Kidney (tissue), 14 donors: ENCODE measurements around the gene CFAP69. TPM values are rescaled to one million over a fixed set of nuclear protein-coding genes. Genes with fewer than 3 reads are reported as not detected.

Experiments used
- DNase-seq, 5 donors: peaks; one replicate each; pipeline ENCODE4 v3.0.0-alpha.2; 2013 to 2020
- FAIRE-seq: peaks from 2 replicates; lab custom pipeline; 2012; peaks lifted over from hg19 to GRCh38; lab: Jason Lieb, UNC
- H3K27ac ChIP-seq, 2 donors: one replicate each; pipeline ENCODE4 v1.7.0; 2013; ENCODE audit warnings: low read depth in 2 of 2, low read length in 2 of 2, inconsistent platforms in 1 of 2
- H3K27me3 ChIP-seq: one replicate; pipeline ENCODE4 v1.7.1; 2013; ENCODE audit warnings: low read length, inconsistent platforms; ENCODE audit not compliant: control insufficient read depth, insufficient read depth
- H3K36me3 ChIP-seq, 3 donors: one replicate each; pipeline versions ENCODE4 v1.7.0 to v1.7.1; 2013; ENCODE audit warnings: low read length in 3 of 3, control low read depth in 1 of 3, inconsistent platforms in 1 of 3; ENCODE audit not compliant: insufficient read depth in 3 of 3, control insufficient read depth in 2 of 3
- H3K4me1 ChIP-seq, 3 donors: one replicate each; pipeline versions ENCODE4 v1.7.0 to v1.7.1; 2013; ENCODE audit warnings: low read length in 3 of 3, inconsistent platforms in 1 of 3, low read depth in 1 of 3; ENCODE audit not compliant: control insufficient read depth in 2 of 3, insufficient read depth in 2 of 3
- H3K4me3 ChIP-seq, 3 donors: one replicate each; pipeline versions ENCODE4 v1.7.0 to v1.8.1; 2013; ENCODE audit warnings: low read length in 3 of 3, control low read depth in 1 of 3, inconsistent platforms in 1 of 3
- H3K9ac ChIP-seq, 3 donors: one replicate each; pipeline versions ENCODE4 v1.7.0 to v1.7.1; 2013; ENCODE audit warnings: low read length in 3 of 3, control low read depth in 1 of 3, inconsistent platforms in 1 of 3
- H3K9me3 ChIP-seq, 3 donors: one replicate each; pipeline versions ENCODE4 v1.7.0 to v1.7.1; 2013; ENCODE audit warnings: low read length in 3 of 3, control low read depth in 1 of 3, inconsistent platforms in 1 of 3; ENCODE audit not compliant: control insufficient read depth in 2 of 3, insufficient read depth in 1 of 3
- intact Hi-C: fragments of 100-400 bp; cut with DNase I; formaldehyde crosslinking; loops from one replicate; pipeline ENCODE4 v1.11.1; 2022
- polyA plus RNA-seq: library from polyadenylated mRNA; stranded (reverse); fragments of 350-450 nt; fragmentation: Illumina TruSeq; extraction: RNeasy Lipid Tissue Mini Kit (QIAGEN cat#74804); gene quantifications from one replicate; pipeline ENCODE4 v1.2.3, GENCODE V29; 2014; ENCODE audit warnings: low read depth, low replicate concordance; ENCODE audit not compliant: insufficient read depth
- total RNA-seq: library from RNA; stranded (reverse); fragmentation: NEBNext Ultra II Directional; extraction: Animal tissue kit (Norgen Biotek cat#: 25700); gene quantifications from one replicate; pipeline ENCODE4 v1.2.1, GENCODE V29; 2021
- TF ChIP-seq, protein P1 (sequence below): IDR thresholded peaks from 3 replicates; pipeline ENCODE4 v1.5.1; 2012; ENCODE audit warnings: mild to moderate bottlenecking, moderate library complexity, borderline replicate concordance; ENCODE audit not compliant: insufficient read depth; ENCODE audit errors: extremely low read depth
- donor health status: control.
- donor health status: control.
- donor health status: control.
- donor health status: control.
- donor health status: control.
- donor health status: DM: yes; HTN: yes; CAD: no.
- donor health status: Normal renal cell carcinoma (clear cell type).

The CFAP69 gene
- total and polyA plus RNA-seq, 2 donors from 2014 or later: 9.2 to 13.2 TPM

DNA sequence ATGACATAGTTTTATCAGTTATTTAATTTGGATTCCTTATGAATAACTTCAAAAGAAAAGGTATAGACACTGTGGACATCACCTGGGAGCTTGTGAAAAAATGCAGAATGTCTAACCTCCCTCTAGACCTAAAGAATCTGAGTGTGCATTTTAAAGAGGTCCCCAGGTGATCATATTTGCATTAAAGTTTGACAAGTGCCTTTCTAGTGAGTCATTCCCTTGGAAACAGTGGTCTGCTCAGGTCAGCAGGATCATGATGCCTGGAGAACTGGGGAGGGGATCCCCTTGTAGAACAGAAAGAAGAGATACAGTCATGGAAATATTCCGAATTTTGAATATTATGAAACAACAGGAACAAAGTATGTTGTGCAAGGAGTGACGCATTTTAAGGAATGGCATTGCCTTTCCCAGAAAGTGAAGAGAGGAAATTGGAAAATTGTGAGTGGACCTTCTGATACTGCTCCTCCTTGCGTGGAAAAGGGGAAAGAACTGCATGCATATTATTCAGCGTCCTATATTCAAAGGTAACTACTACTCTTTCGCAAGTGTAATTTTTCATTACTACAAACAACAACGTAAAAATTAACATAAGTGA lies 28.8 kb upstream of the CFAP69 start:
- FAIRE-seq: no peak
- DNase-seq: no peak
- H3K4me3 ChIP-seq: no peak overlapping the region
- H3K27ac ChIP-seq: no peak overlapping the region
- intact Hi-C loops: no loop called here
- H3K9ac ChIP-seq: no peak overlapping the region
- H3K9me3 ChIP-seq: no peaks in the 10 kb centered on the region
- TF ChIP-seq, protein P1, sequence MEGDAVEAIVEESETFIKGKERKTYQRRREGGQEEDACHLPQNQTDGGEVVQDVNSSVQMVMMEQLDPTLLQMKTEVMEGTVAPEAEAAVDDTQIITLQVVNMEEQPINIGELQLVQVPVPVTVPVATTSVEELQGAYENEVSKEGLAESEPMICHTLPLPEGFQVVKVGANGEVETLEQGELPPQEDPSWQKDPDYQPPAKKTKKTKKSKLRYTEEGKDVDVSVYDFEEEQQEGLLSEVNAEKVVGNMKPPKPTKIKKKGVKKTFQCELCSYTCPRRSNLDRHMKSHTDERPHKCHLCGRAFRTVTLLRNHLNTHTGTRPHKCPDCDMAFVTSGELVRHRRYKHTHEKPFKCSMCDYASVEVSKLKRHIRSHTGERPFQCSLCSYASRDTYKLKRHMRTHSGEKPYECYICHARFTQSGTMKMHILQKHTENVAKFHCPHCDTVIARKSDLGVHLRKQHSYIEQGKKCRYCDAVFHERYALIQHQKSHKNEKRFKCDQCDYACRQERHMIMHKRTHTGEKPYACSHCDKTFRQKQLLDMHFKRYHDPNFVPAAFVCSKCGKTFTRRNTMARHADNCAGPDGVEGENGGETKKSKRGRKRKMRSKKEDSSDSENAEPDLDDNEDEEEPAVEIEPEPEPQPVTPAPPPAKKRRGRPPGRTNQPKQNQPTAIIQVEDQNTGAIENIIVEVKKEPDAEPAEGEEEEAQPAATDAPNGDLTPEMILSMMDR: no peak
- peaks cover 0 to 13% (median 0%) of the 10 kb centered on the region in 3 donors for H3K4me1 ChIP-seq
- H3K27me3 ChIP-seq: no peaks in the 10 kb centered on the region
- no peaks in the 10 kb centered on the region for H3K36me3 ChIP-seq

DNA sequence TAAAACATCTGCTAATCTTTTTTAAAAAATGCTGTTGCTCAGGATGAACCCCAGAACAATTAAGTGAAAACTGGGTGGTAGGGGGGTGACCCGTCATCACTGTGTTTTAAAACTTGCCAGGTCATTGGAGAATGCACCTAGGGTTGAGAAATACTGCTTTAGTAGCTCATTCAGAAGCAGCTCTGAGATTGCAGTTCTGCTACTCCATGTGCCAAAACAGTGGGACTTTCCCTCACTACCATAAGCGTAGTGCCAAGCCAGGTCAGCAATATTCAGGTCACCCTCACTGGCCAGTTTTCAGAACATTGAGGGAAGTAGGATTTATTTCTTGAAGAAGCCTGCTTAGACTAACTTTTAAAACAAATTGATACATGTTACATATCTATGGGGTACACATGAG lies 28.2 kb upstream of the CFAP69 start:
- DNase-seq: no peak
- TF ChIP-seq, protein P1: no peak
- Histone ChIP-seq H3K9ac (no peak overlapping the region), H3K4me3 (no peak overlapping the region), H3K36me3 (no peaks in the 10 kb centered on the region), H3K27me3 (no peaks in the 10 kb centered on the region), H3K9me3 (no peaks in the 10 kb centered on the region), H3K4me1 (peaks cover 0 to 13% (median 0%) of the 10 kb centered on the region in 3 donors), H3K27ac (no peak overlapping the region)
- intact Hi-C loops: no loop called here
- no peak for FAIRE-seq

DNA sequence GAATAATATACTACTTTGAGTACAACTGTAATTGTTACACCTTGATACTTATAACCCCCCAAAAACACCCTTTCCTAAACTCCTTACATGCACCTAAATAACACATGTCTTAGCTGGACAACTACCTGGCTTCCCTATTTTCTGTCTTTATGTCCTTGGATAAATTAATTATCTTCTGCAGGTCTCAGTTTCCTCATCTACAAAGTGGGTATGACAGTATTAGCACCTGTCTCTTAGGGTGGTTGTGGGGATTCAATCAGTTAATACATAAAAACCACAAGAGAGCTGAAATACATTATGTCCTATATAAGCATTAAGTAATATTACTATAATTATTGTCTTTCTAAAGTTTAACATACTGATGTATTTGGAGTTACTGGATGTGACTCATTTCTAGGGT lies 22.6 kb upstream of the CFAP69 start:
- no peak for FAIRE-seq
- Histone ChIP-seq H3K4me3 (no peak overlapping the region), H3K36me3 (no peaks in the 10 kb centered on the region), H3K9ac (no peak overlapping the region), H3K4me1 (no peaks in the 10 kb centered on the region), H3K9me3 (no peaks in the 10 kb centered on the region), H3K27ac (no peak overlapping the region), H3K27me3 (no peaks in the 10 kb centered on the region)
- intact Hi-C loops: no loop called here
- no peak for DNase-seq
- TF ChIP-seq, protein P1: no peak
